K562 (cell line): Measurements from ENCODE around the gene C19orf12. TPM values are rescaled to one million over a fixed set of nuclear protein-coding genes. Genes with fewer than 3 reads are reported as not detected.
A peak's percentile ranks its signal among the peaks of the same experiment; 100 is the strongest.

Experiments used
- polyA plus RNA-seq, 8 experiments: library from polyadenylated mRNA; depleted of rRNA in 4 of 8; stranded (reverse) in 5 of 8; unstranded in 3 of 8; fragments of >200 nt; fragmentation: Nextera tagmentation in 2 of 8; fragmentation: Illumina TruSeq in 1 of 8; extraction: Ambion mirVana in 2 of 8; extraction: Trizol in 1 of 8; gene quantifications; 2 replicates each; pipeline versions ENCODE4 v1.2.1 to v1.2.3, GENCODE V29; 2011 to 2014; ENCODE audit warnings: inconsistent platforms in 1 of 8, missing spikeins in 1 of 8
- total RNA-seq, 7 experiments: library from RNA; depleted of rRNA in 6 of 7; stranded (reverse); fragments of >200 nt in 6 of 7; fragmentation: Illumina TruSeq in 2 of 7; extraction: Trizol in 2 of 7; gene quantifications; 2 replicates each; pipeline versions ENCODE4 v1.2.1 to v1.2.3, GENCODE V29; 2011 to 2021; ENCODE audit warnings: low replicate concordance in 1 of 7
- TF ChIP-seq, protein P1 (sequence below), 2 experiments: fragments of 450-650 bp; formaldehyde crosslinking in 1 of 2; IDR thresholded peaks; 2 replicates each; pipeline versions ENCODE4 v1.4.0 to v1.6.1; 2014 to 2020; ENCODE audit warnings: mild to moderate bottlenecking in 2 of 2, borderline replicate concordance in 1 of 2, low read depth in 1 of 2

C19orf12 gene
- total and polyA plus RNA-seq, 9 of the 15 experiments (the other 6 are each of a cell fraction or from before 2014, with no cell fraction given) = 1.9 to 14.5 (median 10.2) TPM

DNA sequence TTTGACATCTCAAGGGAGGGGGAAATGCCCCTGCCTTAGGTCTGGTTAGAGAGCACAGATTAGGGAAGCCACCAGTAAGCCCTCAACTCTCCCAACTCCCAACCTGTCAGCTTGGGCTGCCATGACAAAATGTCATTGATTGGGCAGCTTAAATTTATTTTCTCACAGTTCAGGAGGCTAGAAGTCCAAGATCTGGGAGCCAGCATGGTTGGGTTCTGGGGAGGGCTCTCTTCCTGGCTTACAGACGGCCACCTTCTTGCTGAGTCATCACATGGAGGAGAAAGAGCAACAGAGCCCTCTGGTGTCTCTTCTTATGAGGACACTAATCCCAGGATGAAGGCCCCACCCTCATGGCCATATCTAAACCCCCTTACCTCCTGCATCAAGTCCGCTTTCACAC, 24.2 kb downstream of the C19orf12 start (continued):
- TF ChIP-seq, protein P1, sequence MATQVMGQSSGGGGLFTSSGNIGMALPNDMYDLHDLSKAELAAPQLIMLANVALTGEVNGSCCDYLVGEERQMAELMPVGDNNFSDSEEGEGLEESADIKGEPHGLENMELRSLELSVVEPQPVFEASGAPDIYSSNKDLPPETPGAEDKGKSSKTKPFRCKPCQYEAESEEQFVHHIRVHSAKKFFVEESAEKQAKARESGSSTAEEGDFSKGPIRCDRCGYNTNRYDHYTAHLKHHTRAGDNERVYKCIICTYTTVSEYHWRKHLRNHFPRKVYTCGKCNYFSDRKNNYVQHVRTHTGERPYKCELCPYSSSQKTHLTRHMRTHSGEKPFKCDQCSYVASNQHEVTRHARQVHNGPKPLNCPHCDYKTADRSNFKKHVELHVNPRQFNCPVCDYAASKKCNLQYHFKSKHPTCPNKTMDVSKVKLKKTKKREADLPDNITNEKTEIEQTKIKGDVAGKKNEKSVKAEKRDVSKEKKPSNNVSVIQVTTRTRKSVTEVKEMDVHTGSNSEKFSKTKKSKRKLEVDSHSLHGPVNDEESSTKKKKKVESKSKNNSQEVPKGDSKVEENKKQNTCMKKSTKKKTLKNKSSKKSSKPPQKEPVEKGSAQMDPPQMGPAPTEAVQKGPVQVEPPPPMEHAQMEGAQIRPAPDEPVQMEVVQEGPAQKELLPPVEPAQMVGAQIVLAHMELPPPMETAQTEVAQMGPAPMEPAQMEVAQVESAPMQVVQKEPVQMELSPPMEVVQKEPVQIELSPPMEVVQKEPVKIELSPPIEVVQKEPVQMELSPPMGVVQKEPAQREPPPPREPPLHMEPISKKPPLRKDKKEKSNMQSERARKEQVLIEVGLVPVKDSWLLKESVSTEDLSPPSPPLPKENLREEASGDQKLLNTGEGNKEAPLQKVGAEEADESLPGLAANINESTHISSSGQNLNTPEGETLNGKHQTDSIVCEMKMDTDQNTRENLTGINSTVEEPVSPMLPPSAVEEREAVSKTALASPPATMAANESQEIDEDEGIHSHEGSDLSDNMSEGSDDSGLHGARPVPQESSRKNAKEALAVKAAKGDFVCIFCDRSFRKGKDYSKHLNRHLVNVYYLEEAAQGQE (IDR thresholded peaks at IDR 0.05; ENCODE audit: borderline replicate concordance) = peak; percentile 96
- TF ChIP-seq, protein P1 (CRISPR knock-in tag; IDR thresholded peaks at IDR 0.05; ENCODE audit: low read depth) = no peak
